GM21447 (cell line): ENCODE measurements around the gene TUBB8B.
"Not testable (repeated sequence)": the region's sequence is repeated elsewhere in the genome, so short reads cannot be mapped to it uniquely, and the experiment has no call there.

Experiments used
- ATAC-seq: cut with Tn5 transposase; IDR thresholded peaks from one replicate; pipeline ENCODE4 v1.9.1; 2021; ENCODE audit not compliant: unreplicated experiment

TUBB8B gene

DNA sequence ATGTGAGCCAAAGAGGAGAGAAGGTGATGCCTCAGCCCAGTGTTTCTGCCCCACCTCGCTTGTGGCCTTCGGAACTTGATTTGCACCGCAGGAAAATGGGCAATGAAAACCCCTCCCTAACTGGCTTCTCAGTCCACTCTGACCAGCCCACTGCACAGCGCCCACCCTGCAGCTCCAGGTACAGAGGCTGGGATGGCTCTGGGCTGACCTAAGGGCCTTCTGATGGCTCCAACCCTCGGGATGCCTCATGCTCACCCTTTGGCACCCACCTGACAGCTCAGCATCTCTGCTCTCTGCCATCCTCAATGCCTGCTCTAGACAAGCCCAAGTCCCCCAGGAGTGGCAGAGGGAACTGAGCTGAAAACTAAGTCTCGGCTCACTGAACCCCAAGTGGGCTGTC is 36.2 kb downstream of the TUBB8B start:
- not testable (repeated sequence) for ATAC-seq

DNA sequence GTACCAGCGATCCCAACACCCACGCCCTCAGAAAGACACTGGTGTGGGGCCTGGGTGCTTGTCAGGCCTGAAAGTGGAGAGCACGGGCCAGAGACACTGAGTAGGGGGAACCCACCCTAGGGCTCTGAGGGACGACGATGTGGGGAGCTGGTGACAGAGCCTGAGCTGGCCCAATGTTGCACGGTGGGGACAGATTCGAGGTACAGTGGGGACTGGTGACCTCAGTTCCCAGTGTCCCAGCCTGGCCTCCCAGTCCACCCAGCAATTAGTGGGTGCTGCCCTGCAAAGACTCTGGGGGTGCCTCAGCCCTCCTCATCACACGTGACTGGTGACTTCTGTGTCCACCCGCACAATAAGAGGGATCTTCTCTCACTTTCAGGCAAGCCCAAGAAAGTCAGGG is 36.6 kb downstream of the TUBB8B start:
- ATAC-seq, result not testable (repeated sequence)

DNA sequence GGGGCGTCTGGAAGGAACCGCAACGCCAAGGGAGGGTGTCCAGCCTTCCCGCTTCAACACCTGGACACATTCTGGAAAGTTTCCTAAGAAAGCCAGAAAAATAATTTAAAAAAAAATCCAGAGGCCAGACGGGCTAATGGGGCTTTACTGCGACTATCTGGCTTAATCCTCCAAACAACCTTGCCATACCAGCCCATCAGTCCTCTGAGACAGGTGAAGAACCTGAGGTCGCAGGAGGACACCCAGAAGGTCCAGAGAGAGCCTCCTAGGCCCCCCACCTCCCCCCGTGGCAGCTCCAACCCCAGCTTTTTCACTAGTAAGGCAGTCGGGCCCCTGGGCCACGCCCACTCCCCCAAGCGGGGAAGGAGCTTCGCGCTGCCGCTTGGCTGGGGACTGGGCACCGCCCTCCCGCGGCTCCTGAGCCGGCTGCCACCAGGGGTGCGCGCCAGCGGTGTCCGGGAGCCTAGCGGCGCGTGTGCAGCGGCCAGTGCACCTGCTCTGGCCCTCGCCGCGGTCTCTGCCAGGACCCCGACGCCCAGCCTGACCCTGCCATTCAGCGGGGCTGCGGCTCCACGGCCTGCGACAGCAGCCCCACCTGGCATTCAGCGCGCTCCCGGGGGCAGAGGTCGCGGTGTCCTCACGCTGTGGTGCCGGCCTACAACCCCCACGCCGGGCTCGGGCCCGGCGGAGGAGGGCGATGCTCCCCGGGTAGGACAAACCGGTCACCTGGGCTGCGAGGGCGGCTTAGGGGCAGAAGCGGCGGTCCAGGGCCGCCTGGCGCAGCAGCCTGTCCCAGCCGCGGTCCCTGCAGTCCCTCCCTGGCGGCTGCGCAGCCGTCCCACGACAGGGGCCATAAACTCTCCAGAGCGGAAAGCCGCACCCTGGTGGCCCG is 37.8 kb downstream of the TUBB8B start:
- not testable (repeated sequence) for ATAC-seq

DNA sequence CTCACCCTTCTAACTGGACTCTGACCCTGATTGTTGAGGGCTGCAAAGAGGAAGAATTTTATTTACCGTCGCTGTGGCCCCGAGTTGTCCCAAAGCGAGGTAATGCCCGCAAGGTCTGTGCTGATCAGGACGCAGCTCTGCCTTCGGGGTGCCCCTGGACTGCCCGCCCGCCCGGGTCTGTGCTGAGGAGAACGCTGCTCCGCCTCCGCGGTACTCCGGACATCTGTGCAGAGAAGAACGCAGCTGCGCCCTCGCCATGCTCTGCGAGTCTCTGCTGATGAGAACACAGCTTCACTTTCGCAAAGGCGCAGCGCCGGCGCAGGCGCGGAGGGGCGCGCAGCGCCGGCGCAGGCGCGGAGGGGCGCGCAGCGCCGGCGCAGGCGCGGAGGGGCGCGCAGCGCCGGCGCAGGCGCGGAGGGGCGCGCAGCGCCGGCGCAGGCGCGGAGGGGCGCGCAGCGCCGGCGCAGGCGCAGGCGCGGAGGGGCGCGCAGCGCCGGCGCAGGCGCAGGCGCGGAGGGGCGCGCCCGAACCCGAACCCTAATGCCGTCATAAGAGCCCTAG is 38.7 kb downstream of the TUBB8B start:
- not testable (repeated sequence) for ATAC-seq

DNA sequence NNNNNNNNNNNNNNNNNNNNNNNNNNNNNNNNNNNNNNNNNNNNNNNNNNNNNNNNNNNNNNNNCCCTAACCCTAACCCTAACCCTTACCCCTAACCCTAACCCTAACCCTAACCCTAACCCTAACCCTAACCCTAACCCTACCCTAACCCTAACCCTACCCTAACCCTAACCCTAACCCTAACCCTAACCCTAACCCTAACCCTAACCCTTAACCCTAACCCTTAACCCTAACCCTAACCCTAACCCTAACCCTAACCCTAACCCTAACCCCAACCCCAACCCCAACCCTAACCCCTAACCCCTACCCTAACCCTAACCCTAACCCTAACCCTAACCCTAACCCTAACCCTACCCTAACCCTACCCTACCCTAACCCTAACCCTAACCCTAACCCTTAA is 39.5 kb downstream of the TUBB8B start:
- not testable (repeated sequence) for ATAC-seq
